ENCODE measurements around the gene CXCL3.
"Not testable (repeated sequence)": the region's sequence is repeated elsewhere in the genome, so short reads cannot be mapped to it uniquely, and the experiment has no call there.

CXCL3 gene

GRCh38 chr4:74038425-74039314 is at the start of gene CXCL3:
Gene CXCL3, minus strand, starts transcription at chr4:74038689. Its CDS starts 78 bp downstream, at chr4:74038611.
- peak within 1 kb of the TSS; percentile 82 for H3K4me3 ChIP-seq (ENCODE audit: low read depth, low read length)
- TF ChIP-seq CTCF (conservative IDR thresholded peaks at IDR 0.05; ENCODE audit: low read depth, low read length): peak; percentile 21
- DNase-seq (ENCODE audit: low read depth): peak; percentile 62

GRCh38 chr4:74087481-74087880 is 49.0 kb upstream of the CXCL3 start:
- H3K4me3 ChIP-seq (ENCODE audit: low read depth, low read length): no peak overlapping the region
- no peak for TF ChIP-seq CTCF (conservative IDR thresholded peaks at IDR 0.05; ENCODE audit: low read depth, low read length)
- no peak for DNase-seq (ENCODE audit: low read depth)

GRCh38 chr4:74085669-74086068 is 47.2 kb upstream of the CXCL3 start:
- DNase-seq (ENCODE audit: low read depth): no peak
- no peak overlapping the region for H3K4me3 ChIP-seq (ENCODE audit: low read depth, low read length)
- TF ChIP-seq CTCF (conservative IDR thresholded peaks at IDR 0.05; ENCODE audit: low read depth, low read length): no peak

DNA sequence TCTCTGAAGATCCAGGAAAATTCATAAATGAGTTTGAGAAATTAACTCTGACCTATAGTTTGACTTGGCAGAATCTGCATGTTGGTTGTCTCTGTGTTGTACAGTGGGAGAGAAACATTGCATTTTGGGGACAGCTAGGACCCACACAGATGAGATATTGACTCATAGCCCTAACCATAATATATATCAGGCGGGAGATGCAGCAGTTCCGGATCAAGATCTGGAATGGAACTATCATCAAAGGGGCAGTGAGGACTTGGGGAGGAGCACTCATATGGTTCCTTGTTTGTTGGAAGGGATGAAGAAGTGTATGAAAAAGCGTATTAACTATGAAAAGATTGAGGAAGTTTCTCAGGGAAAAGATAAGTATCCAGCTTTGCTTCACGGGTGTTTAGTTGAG is 46.5 kb upstream of the CXCL3 start:
- H3K4me3 ChIP-seq (ENCODE audit: low read depth, low read length): no peak overlapping the region
- DNase-seq (ENCODE audit: low read depth): no peak
- no peak for TF ChIP-seq CTCF (conservative IDR thresholded peaks at IDR 0.05; ENCODE audit: low read depth, low read length)

- H3K4me3 ChIP-seq (ENCODE audit: low read depth, low read length): no peak overlapping the region
- TF ChIP-seq CTCF (conservative IDR thresholded peaks at IDR 0.05; ENCODE audit: low read depth, low read length): no peak
- DNase-seq (ENCODE audit: low read depth): no peak
These were observed 45.1 kb upstream of the CXCL3 start for GRCh38 chr4:74083546-74083945.

DNA sequence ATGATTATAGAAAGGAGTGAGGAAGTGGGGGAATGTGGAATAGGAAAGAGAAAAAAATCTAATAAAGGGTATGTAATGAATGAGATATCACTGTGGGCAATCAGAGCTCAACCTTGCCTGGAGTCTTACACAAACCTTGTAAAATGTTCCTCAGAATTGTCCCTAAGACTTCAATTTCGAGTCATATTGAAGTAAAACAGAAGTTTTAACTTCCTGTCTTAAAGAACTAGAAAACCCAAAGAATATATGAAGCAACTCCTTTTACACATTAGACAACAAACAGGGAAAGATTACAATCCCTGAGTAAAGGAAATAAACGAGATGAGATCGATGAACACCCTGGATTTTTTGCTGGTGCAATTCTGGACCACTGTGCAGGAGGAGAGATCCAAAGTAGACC is 42.5 kb upstream of the CXCL3 start:
- DNase-seq (ENCODE audit: low read depth): no peak
- H3K4me3 ChIP-seq (ENCODE audit: low read depth, low read length): no peak overlapping the region
- TF ChIP-seq CTCF (conservative IDR thresholded peaks at IDR 0.05; ENCODE audit: low read depth, low read length): no peak

DNA sequence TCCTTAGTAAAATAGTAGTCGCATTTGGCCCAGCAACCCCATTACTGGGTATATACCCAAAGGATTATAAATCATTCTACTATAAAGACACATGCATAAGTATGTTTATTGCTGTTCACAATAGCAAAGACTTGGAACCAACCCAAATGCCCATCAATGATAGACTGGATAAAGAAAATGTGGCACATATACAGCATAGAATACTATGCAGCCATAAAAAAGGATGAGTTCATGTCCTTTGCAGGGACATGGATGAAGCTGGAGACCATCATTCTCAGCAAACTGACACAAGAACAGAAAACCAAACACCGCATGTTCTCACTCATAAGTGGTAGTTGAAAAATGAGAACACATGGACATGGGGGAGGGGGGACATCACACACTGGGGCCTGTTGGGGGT is 41.9 kb upstream of the CXCL3 start:
- not testable (repeated sequence) for DNase-seq (ENCODE audit: low read depth)

GRCh38 chr4:74079024-74079423 is 40.5 kb upstream of the CXCL3 start:
- DNase-seq (ENCODE audit: low read depth): not testable (repeated sequence)

More for the DNA sequence above, 41.9 kb upstream of the CXCL3 start:
- H3K4me3 ChIP-seq (ENCODE audit: low read depth, low read length): not testable (repeated sequence)

More at GRCh38 chr4:74079024-74079423, 40.5 kb upstream of the CXCL3 start:
- not testable (repeated sequence) for H3K4me3 ChIP-seq (ENCODE audit: low read depth, low read length)
